ENCODE results near the gene SETDB1.
A peak's percentile ranks its signal among the peaks of the same experiment; 100 is the strongest.

The SETDB1 gene

DNA sequence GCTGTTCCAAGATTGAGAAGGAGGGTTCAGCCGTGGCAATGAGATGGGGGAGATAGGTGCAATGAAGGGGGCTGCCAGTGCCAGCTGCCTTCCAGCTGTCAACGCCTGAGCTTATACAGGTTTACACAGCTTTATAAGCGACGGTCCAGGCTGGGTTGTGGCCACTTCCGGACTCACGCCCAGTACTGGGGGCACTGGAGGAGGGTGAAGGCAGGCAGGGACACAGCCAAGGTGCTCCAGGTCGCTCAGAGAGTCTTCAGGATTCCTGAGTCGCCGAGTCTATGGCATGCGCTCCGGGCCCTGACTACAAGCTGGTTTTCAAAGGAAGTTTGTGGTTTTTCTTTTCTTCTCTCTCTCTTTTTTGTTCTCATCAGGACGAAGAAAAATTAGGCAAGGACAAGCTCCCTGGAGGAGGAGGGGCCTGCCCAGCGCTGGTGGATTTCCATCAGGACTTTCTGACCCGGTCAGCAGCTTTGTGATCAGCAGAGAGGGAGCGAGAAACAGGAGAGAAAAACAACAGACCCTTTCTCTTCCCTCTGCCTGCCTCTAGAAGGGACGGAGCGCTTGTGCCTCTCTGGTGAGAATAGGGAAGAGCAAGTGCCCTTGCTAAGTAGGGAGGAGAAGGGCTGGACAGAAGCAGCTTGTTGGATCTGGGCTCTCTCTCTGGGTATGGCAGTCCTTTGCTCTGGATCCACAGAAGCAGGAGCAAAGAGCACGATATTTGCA lies 80.3 kb downstream of the SETDB1 start, which contains the start of gene MINDY1:
Gene MINDY1, minus strand, starts transcription at position 576 of the 726 bp plus-strand sequence. CDS start 4,285 bp downstream, outside the sequence.
- DNase-seq = peak; percentile 36

DNA sequence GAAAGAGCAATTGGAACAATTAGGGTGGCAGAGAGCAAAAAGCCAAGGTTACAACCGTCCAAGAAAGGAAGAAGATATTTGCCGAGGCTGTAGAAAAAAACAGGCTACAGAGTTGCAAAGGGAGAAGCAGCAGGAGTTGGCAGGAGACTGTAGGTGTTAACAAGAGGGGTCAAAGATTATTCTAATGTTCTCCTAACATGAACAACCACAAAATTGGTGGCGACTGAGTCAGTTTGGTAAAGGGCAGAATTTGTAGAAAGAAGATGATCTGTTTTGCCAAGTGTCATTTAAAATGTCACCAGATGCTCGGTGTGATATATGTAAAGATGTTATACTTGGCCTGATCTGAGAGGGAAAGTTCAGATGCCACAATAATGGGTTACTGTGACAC lies 81.7 kb downstream of the SETDB1 start:
- no peak for DNase-seq

DNA sequence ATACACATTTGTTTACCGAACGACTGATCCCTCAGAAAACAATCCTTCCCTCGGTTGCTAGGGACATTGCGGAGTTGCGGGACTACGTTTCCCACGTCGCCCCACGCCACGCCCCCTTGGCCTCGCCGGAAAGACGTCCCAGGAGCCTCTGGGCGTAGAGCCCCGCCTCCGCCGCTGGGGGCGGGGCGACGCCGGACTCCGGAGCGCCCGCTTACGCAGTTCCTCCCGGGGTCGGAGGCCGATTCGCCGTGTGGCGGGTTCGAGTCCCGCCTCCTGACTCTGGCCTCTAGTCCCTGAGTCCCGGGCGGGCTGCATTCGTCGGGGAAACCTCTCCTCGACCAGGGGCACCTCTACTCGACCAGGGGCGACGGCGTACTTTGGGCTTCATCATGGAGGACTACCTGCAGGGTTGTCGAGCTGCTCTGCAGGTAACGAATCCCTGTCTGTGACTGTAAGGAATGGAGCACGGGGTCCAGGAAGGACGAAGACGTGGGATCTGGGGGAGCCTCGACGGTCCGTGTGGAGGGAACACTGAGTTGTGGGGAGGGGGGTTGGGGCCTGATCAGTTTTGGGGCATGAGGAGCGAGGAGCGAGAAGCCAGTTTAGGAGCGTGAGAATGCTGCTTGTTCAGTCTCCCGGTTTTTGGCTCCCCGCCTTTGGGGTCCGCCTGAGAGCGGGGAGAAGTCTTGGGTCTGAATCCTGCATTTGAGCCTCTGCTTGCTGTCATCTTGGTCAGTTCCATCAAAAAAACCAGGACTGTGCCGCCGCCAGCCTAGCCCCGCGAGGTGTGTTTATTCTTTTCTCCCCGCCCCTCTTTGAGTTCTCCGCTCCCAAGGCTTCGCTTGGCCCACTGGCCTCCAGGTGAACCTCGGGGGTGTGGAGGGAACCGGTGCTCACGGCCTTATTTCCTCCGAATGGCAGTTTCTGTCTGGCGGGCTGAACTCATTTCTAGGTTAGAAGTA lies 82.4 kb downstream of the SETDB1 start, which contains the start of gene PRUNE1:
Gene PRUNE1, plus strand, starts transcription at position 206 of the 962 bp plus-strand sequence. Its CDS starts 184 bp downstream, at position 390.
- DNase-seq = peak; percentile 97

DNA sequence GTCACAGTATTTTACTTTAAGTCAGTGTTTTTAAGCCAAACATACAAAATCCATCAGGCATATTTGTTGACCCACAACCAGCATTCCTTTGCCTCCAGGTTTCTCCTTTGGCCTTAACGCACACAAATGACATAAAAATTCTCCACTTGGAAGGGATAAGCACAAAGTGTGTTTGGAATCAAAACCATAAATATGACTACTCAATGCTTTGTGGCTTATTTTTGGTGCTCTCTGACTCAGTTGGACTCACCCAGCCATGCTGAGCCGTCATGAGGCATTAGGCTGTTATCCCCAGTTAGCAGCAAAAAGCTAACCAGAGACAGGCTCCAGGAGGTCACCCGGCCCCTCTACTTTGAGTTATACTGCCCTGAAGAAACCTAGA lies 83.0 kb downstream of the SETDB1 start:
- no peak for DNase-seq

DNA sequence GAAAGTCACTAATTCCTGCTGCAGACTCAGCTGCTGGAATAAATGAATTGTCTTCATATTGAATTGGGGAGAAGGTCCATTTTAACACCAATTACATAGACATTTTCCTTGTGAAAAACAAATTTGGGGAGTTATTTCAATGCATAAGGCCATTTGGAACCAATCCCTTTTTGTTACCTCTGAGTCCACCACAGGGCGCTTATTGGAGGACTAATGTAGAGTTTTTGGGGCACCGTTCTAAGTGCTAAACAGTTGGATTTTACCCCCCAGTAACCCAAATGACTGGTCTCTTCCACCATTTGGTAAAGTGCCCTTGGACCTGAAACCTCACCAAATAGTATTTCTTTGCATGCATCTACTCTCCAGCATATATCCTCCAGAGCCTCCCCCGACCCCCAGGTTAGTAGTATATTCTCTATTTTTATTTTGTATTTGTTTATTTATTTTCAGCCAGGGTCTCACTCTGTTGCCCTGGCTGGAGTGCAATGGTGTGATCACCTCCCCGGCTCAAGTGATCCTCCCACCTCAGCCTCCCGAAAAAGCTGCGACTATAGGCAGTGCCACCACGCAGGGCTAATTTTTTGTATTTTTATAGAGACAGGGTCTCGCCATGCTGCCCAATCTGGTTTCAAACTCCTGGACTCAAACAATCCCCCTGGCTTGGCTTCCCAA lies 83.6 kb downstream of the SETDB1 start:
- DNase-seq = no peak

DNA sequence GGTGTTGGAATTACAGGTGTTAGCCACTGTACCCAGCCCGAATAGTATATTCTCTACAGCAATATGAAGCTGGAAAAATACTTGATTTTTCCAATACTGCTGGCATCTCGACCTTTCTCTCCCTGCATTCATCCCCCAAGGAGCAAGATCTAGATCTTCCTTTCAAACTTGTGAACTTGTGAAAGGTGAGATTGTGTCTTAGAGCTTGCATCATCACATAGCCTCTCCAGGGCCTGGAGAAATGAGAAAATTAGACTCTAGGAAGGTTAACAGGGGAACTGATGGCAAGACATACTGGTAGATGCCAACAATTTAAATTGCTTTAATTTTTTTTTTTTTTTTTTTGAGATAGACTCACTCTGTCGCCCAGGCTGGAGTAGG lies 84.2 kb downstream of the SETDB1 start:
- no peak for DNase-seq

DNA sequence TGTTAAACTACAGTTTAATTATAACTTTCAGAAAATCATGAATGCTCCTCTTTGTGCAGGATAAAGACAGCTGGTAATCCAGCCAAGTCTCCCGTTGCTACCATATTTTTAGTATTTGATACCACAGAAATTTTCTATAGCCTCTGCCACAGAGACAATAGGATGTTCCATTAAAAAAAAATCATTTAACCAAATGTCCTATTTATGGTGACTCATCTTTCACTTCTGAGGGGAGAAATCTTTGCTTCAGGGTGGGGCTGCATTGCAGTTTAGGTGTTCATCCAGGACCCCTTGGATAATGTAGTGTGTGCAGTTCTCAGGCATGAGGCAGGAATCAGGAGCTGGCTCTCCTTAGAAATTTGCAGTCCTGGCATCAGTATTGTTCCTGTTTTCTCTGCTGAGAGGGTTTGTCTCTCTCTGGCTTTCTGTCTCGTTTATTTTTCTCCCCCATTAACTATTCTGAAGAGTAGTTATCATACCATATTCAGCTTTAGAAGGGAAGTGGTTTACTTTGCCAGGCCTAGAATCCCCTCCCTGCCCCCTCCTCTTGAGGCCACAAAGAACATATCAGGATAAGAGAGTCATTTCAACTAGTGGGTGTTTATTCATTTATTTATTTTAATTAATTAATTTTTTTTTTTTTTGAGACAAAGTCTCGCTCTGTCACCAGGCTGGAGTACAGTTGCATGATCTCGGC lies 85.1 kb downstream of the SETDB1 start:
- no peak for DNase-seq

DNA sequence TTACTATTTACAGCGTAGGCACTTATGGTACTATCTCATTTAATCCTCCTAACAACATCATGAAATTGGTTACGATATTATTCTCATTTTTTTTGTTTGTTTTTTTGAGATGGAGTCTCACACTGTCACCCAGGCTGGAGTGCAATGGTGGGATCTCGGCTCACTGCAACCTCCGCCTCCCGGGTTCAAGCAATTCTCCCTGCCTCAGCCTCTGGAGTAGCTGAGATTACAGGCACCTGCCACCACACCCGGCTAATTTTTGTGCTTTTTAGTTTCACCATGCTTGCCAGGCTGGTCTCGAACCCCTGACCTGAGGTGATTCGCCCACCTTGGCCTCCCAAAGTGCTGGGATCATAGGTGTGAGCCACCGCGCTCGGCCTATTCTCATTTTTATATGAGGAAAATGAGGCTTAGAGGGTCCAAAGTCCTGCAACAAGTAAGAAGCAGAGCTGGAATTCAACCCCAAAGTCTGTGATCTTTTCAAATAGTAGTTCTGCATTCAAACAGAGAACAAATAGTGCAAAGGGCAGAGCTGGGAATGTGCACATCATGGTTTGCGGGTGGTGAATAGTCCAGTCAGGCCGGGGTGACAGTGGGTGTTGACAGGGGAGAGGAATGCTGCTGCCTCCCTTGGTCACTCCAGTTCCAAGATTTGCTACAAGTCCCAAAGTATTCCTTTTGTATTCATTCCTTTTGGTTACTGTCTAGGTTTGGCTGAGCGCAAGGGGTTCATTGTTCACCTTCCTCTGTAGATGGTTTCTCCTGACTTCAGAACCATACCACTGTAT lies 86.7 kb downstream of the SETDB1 start:
- no peak for DNase-seq

DNA sequence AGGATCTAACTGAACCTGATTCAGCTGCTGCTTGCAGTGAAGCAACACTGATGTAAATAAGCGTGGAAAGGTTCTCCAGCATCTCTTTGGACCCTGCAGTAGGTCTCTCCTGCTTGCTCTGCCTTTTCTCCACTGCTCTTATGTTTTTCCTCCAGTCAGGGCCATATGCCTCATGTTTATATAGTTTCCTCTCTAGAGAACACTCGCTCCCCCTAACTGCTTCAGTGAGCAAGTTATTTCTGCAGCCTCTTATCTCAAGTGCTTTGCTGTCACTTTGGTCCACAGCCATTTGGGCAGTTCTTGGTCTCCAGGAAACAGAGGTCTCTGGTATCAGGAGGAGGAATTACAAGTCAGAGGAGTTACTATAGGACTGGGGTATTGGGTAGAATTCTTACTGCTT lies 87.4 kb downstream of the SETDB1 start:
- no peak for DNase-seq

Measured in activated naive CD4-positive, alpha-beta T cell treated with Interleukin-2 at 50 U/mL for 16 hours (primary cell).